GM18909 (cell line): Measurements from ENCODE around the gene HACD1.
"Not testable (repeated sequence)": the region's sequence is repeated elsewhere in the genome, so short reads cannot be mapped to it uniquely, and the experiment has no call there.

ENCODE experiments used
- ATAC-seq: cut with Tn5 transposase; IDR thresholded peaks from one replicate; pipeline ENCODE4 v1.9.1; 2021; ENCODE audit warnings: mild to moderate bottlenecking; ENCODE audit not compliant: unreplicated experiment, poor library complexity

Gene HACD1

DNA sequence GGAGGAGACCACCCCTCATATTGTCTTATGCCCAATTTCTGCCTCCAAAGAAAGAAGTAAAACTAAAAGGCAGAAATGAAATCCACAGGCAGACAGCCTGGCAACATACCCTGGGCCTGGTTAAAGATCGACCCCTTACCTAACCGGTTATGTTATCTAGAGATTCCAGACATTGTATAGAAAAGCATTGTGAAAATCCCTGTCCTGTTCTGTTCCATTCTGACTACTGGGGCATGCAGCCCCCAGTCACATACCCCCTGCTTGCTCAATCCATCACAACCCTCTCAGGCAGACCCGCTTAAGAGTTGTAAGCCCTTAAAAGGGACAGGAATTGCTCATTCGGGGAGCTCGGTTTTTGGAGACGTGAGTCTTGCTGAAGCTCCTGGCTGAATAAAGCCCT lies 29.9 kb downstream of the HACD1 start:
- not testable (repeated sequence) for ATAC-seq

DNA sequence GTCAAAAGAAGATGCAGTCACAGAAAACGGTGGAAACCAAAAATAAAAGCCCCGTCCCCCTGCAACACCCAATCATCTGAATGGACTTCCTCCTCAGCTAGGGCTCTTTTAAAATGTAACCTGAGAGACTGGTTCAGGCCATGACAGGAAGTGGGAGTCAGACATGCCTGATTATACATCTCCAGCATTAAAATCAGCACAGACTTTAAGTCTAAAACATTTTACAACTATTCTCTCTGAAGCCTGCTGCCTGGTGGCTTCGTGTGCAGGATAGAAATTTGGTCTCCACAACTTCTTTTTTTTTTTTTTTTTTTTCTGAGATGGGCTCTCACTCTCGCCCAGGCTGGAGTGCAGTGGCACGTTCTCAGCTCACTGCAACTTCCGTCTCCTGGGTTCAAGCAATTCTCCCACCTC lies 30.3 kb downstream of the HACD1 start:
- peak; percentile 77 for ATAC-seq

DNA sequence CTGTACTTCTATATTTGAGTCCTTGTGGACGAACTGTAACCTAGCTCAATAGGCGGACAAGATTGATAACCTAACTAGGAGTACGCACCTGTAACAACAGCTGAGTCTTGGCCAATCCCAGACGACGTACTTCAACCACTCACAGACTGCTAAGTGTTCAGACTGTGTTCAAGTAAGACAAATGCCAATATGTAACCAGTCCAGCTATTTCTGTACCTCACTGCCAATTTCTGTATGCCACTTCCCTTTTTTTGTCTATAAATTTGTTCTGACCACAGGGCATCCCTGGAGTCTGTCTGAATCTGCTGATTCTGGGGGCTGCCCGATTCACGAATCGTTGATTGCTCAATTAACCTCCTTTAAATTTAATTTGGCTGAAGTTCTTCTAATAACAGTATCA lies 32.2 kb downstream of the HACD1 start:
- peak; percentile 81 for ATAC-seq

DNA sequence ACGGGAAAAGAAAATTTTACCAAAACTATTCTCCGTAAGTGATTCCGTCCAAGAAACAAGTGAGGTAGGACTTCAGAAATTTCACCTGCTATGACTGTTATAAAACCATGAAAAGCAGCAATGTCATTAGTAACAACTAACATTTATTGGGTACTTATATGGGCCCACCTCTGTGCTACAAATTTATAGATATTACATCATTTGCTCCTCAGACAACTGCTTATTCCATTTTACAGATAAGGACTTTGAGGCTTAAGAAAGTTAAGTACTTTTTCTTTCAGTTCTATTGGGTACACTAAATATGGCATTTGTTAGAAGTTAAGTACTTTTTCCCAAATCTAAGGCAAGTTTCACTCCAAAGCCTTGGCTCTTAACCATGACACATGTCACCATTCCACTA lies 36.3 kb downstream of the HACD1 start:
- ATAC-seq = no peak

DNA sequence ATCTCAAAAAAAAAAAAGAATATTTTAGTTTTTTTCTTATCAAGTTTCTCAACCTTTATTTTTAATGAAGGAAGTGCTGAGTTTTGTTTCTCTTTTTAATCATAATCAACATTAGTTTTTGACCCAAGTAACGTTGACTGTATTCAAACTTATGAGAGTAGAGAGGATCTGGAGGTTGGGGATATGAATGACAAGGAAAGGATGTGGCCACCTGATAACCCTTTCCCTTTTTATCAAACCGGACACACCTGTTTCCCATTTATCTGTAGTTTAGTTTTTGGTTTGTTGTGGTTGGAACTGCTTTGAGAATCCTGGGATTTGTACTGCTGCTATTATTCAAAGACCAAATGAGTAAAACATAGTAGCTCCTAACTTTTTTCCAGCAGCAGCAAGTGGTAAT lies 38.6 kb downstream of the HACD1 start:
- no peak for ATAC-seq

DNA sequence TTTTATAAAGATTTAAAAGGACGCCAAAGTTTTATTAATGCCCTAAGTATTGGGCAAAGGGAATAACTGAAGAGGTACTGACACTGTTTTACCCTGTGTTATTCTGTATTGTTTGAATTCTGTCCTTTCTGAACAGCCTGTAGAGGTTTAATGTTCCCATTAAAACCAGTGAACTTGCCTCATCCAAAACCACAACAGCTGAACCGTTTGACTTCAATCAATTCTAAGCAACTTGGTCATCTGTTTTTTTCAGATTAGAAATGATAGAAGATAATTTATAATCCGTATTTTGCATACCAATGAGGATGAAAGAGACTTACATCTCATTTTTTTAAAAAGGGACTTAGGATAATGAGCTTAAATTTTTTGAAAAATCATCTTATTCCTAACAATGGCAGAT lies 40.4 kb downstream of the HACD1 start:
- no peak for ATAC-seq

DNA sequence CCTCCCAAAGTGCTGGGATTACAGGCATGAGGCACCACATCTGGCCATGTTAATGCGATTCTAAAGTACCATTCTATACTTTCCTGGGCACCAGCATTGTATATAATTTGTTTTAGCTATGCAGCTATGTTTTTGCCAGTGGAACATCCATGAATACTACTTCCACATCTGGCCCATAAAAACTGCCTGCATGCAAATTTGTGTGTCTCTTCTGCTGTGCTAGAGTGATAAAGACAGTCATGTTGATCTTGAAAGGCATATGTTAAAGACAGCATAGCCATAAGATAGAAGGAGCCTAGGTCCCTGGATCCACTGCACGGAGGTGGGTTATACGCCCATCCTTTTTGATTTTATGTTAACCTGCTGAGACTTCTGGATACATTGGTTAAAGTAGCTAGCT lies 52.3 kb downstream of the HACD1 start:
- ATAC-seq = no peak

DNA sequence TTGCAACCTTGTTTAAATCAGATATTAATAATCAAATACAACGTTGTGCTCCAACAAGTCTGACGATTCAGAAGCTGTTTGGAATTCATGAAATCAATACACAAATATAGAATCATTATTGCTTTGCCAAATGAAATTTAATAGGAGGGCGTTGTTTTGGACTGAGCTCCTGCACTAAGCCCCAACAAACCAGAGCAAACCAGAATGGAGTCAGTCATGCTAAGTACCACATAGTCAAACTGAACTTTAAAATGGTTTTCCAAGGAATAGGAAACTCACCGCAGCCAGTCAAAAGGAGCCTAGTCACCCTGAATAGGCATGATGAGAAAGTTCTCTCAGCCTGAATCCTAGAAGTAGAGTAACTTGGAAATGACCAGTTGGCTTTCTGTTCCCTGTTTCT lies 53.7 kb downstream of the HACD1 start:
- no peak for ATAC-seq

DNA sequence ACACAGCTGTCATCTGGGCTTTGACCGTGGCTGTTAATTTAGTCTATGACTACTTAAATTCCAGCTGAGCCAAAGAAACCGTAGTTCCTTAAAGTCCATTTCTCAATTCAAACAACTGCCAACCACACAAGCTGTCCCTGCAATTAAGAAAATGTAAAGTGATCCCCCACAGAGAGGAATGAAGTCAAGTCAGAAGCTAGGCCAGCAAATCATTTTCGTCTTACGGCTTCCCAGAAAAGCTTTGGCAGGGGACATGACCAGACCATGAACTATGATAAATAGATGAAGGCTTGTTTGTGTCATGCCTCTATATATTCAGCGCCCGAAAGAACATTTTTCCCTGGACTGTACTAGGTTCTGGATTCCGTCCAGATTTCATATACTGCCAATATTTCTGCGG lies 54.6 kb downstream of the HACD1 start:
- no peak for ATAC-seq

DNA sequence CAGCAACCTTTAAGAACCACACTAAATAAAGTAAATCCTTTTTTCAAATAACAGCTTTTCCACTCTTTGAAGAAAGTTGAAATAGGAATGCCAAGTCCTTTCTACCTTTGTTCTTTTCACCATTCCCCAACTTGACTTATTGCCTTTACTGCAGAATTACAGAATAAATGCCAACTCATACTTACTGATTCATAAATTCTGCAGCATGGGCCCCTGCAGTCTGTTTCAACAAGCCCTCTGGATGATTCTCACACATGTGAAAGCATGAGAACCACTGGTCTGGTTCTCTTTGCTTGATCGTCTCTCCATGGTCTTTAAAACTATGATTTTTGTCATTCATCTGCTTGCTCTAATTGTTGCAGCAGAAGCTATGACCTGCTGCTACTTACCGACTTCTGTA lies 56.1 kb downstream of the HACD1 start:
- ATAC-seq = no peak

DNA sequence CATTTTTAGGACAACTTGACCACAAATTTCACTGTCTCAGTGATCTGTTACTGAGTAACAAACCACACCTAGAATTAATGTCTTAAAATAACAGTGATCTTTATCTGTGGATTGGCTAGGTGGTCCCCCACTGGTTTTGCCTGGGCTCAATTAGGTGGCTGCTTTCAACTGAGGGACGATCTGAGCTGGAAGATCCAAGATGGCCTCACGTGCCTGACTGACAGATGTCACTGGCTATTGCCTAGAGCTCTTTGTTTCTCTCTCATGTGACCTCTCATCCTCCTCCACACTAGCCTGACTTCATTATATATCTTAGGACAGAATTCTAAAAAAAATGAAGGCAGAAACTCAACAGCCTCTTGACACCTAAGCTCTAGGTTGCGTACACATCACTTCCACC lies 59.7 kb downstream of the HACD1 start:
- no peak for ATAC-seq

DNA sequence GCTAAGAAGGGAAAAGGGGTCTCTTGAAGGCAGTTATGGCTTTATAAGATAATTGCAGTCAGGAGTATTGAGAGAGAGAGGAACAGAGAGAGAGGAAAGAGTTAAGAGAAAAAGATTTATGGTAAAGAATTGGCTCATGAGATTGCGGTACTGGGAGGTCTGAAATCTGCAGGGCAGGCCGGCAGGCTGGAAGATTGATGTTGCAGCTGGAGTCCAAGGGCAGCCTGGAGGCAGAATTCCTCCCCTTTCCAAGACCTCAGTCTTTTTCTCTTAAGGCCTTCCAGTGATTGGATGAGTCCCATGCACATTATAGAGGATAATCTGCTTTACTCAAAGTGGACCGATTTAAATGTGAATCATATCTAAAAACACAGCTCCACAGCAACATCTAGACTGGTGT lies 68.4 kb downstream of the HACD1 start:
- no peak for ATAC-seq

DNA sequence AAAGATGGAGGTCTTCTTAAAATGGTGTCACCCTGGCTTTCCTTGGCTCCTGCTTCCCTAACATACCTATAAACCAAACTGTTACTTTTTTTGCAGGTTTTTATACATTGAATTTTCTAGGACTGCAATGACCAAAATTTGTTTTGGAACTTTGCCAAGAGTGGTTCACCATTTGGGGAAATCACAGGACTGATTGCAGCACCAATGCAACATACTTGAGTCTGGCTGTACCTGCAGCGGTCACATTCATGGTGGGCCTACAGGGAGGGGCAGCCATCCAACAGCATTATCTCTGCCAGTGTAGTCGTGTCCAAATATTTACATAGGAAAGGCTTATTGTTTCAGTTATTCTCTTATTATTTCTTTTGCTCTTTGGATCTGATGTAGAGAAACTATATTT lies 69.0 kb downstream of the HACD1 start:
- ATAC-seq = no peak

DNA sequence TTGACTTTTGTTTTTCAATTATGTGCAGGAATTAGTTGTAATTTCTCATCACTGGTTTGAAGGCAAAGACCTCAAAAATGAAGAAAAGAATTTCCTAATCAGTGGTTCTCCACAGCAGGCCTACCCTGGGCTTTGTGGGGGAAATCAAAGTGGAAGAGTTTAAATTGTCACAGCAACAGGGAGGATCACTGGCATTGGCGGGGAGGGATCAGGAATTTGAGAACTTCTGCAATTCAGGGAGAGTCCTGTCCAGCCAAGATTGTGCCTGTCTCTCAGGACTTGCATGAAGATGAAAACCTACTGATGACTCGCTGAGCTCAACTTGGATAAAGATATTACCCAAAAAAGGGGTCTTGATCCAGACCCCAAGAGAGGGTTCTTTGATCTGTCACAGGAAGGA lies 70.1 kb downstream of the HACD1 start:
- no peak for ATAC-seq

DNA sequence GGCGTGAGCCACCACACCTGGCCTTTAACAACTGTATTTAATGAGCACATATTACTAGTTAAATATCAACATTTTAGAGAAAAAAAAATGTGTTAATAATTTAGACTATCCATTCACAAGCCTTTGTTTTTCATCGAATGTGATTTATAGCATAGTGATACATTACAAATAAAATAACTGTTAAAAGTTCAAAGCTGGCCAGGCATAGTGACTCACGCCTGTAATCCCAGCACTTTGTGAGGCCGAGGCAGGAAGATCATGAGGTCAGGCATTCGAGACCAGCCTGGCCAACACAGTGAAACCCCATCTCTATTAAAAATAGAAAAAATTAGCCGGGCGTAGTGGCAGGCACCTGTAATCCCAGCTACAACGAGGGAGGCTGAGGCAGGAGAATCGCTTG lies 72.7 kb downstream of the HACD1 start:
- ATAC-seq = no peak
